ENCODE measurements around the gene TECTB.

DNA sequence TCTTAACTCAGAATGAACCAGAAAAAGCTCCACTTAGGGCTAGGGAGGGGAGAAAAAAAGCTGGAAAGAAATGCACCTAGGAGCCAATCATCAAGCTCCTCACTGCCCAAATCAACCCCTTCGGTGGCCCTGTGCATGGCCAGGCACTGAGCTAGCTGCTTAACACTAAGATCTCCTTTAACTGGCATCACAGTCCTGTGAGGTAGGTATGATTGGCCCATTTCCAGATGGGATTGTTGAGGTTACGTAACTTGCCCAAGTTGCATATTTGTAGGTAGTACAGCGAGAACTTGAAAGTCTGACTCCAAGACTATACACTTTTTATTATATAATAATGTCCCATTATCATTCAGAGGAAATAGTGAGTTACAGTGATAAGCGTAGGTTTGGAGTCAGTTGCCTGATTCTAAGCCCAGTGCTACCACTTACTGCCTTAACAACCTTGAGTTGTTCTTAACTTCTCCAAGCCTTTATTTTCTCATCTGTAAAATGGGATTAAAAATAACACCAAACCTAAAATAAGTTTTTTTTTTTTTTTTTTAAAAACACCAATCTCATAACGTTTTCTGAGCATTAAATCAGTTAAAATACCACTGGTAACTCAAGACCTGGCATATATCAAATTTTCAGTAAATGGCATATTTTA is 53.5 kb downstream of the TECTB start:
- TF ChIP-seq ZNF529 (tag by site-specific recombination; IDR thresholded peaks at IDR 0.05; ENCODE audit: insufficient replicate concordance) (no peak), TRIM28 (IDR thresholded peaks at IDR 0.05; ENCODE audit: borderline replicate concordance, low read length) (no peak), MZF1 (tag by site-specific recombination; IDR thresholded peaks at IDR 0.05; ENCODE audit: borderline replicate concordance) (no peak)
- TF ChIP-seq, protein P1, sequence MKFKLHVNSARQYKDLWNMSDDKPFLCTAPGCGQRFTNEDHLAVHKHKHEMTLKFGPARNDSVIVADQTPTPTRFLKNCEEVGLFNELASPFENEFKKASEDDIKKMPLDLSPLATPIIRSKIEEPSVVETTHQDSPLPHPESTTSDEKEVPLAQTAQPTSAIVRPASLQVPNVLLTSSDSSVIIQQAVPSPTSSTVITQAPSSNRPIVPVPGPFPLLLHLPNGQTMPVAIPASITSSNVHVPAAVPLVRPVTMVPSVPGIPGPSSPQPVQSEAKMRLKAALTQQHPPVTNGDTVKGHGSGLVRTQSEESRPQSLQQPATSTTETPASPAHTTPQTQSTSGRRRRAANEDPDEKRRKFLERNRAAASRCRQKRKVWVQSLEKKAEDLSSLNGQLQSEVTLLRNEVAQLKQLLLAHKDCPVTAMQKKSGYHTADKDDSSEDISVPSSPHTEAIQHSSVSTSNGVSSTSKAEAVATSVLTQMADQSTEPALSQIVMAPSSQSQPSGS (tag by site-specific recombination; IDR thresholded peaks at IDR 0.05; ENCODE audit: low read depth), result no peak
- TF ChIP-seq, protein P2, sequence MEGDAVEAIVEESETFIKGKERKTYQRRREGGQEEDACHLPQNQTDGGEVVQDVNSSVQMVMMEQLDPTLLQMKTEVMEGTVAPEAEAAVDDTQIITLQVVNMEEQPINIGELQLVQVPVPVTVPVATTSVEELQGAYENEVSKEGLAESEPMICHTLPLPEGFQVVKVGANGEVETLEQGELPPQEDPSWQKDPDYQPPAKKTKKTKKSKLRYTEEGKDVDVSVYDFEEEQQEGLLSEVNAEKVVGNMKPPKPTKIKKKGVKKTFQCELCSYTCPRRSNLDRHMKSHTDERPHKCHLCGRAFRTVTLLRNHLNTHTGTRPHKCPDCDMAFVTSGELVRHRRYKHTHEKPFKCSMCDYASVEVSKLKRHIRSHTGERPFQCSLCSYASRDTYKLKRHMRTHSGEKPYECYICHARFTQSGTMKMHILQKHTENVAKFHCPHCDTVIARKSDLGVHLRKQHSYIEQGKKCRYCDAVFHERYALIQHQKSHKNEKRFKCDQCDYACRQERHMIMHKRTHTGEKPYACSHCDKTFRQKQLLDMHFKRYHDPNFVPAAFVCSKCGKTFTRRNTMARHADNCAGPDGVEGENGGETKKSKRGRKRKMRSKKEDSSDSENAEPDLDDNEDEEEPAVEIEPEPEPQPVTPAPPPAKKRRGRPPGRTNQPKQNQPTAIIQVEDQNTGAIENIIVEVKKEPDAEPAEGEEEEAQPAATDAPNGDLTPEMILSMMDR (tag by site-specific recombination; IDR thresholded peaks at IDR 0.05), result no peak
- TF ChIP-seq, protein P3, sequence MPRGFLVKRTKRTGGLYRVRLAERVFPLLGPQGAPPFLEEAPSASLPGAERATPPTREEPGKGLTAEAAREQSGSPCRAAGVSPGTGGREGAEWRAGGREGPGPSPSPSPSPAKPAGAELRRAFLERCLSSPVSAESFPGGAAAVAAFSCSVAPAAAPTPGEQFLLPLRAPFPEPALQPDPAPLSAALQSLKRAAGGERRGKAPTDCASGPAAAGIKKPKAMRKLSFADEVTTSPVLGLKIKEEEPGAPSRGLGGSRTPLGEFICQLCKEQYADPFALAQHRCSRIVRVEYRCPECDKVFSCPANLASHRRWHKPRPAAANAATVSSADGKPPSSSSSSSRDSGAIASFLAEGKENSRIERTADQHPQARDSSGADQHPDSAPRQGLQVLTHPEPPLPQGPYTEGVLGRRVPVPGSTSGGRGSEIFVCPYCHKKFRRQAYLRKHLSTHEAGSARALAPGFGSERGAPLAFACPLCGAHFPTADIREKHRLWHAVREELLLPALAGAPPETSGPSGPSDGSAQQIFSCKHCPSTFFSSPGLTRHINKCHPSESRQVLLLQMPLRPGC (tag by site-specific recombination; IDR thresholded peaks at IDR 0.05), result no peak

Data from HEK293 (cell line).